Muscle layer of colon (tissue), 2 donors: Measurements from ENCODE around the gene HPCAL1.

ENCODE experiments used
- H3K27ac ChIP-seq: one replicate; pipeline ENCODE4 v1.7.0; 2013; ENCODE audit warnings: low read depth, mild to moderate bottlenecking, low read length, moderate library complexity
- H3K27me3 ChIP-seq, 2 donors: one replicate each; pipeline ENCODE4 v1.7.0; 2013; ENCODE audit warnings: low read length in 2 of 2, mild to moderate bottlenecking in 2 of 2; ENCODE audit not compliant: insufficient read depth in 2 of 2, control insufficient read depth in 1 of 2
- H3K36me3 ChIP-seq: one replicate; pipeline ENCODE4 v1.7.0; 2013; ENCODE audit warnings: mild to moderate bottlenecking, low read length; ENCODE audit not compliant: insufficient read depth
- H3K4me1 ChIP-seq: one replicate; pipeline ENCODE4 v1.7.0; 2013; ENCODE audit warnings: mild to moderate bottlenecking, low read length; ENCODE audit not compliant: insufficient read depth
- H3K4me3 ChIP-seq, 2 donors: one replicate each; pipeline ENCODE4 v1.7.0; 2013; ENCODE audit warnings: low read length in 2 of 2, low read depth in 1 of 2, mild to moderate bottlenecking in 1 of 2, moderate library complexity in 1 of 2
- H3K9ac ChIP-seq: one replicate; pipeline ENCODE4 v1.7.0; 2013; ENCODE audit warnings: low read length
- H3K9me3 ChIP-seq: one replicate; pipeline ENCODE4 v1.7.0; 2013; ENCODE audit warnings: mild to moderate bottlenecking, low read length
- donor health status: abdominal sarcoma.
- donor health status: Adenocarcinoma of cecum.

Gene HPCAL1

DNA sequence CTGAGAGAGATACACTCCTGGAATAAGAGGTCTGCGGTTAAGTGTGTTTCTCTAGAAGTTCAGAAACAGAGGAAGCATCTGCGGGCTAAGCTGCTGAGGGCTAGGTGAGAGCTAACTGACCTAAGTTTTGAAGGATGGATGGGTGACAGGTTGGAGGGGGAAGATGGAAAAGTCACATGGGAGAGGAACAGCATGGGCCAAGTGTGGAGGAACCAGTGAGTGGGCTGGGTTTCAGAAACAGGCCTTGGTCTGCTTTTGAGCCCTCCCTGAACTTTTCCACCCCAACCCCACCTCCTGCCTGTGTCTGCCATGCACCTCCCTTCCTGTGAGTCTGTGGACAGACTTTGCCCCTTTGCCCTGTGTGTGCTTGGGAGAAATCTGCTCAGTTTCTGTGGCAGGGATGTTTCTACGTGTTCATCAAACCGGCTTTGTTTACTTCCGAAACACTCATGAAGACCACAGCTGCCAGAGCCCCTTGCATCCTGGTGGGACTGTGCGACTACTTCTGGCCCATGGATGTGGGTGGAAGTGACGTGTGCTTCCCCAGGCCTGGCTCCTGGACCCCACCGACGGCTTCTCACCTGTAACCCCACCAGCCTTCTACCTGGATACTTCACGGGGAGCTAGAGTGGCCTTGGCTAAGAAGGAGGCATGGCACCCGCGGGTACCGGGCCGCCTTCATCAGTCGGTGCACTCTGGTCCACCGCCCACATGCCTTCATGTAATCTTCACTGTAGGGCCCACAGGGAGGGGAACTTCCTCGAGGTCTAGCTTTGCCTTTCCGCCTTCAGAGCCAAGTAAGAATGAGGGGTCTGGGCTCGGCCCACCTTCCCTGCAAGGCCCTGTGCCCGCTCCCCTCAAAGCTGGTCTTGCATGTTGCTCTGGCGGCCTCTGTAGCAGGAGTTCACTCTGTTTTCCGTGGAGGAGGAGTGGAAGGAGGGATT is 1.4 kb upstream of the HPCAL1 start:
- H3K9me3 ChIP-seq = no peaks in the 10 kb centered on the region
- peak overlapping the region; percentile 21 for H3K27ac ChIP-seq
- H3K36me3 ChIP-seq = no peaks in the 10 kb centered on the region
- H3K4me1 ChIP-seq = peaks cover 17% of the 10 kb centered on the region
- H3K9ac ChIP-seq = no peak overlapping the region
- H3K4me3 ChIP-seq = no peak overlapping the region
- H3K27me3 ChIP-seq = no peaks in the 10 kb centered on the region

DNA sequence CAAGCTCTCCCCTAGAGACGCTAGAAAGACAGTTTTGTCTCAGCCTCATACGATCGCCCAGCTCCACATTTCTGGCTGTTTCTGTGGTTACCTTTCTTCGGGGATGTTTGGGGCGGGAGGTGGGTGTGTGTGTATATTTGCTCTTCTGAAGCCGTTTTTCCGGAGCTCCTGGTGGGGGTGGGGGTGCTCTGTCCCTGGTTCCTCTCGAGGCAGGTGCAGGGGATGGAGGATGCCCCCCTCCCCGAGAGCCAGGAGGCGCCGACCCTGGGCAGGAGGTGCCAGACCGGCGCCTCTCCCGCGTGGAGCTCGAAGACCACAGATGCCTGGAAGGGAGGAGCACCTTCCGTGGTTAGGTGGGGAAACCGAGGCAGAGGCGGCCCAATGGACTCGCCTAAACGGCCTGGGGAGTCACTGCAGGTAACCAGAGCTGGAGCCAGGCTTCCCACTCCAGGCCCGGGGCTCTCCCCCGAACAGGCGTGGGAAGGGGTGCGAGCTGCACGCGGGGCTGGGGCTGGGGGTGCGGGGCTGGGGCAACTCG is 694 bp upstream of the HPCAL1 start:
- Histone ChIP-seq H3K9ac (no peak overlapping the region), H3K4me3 (peak overlapping the region in 1 of 2 donors; percentile 60), H3K36me3 (no peaks in the 10 kb centered on the region), H3K9me3 (no peaks in the 10 kb centered on the region), H3K4me1 (peaks cover 17% of the 10 kb centered on the region), H3K27ac (peak overlapping the region; percentile 21), H3K27me3 (no peaks in the 10 kb centered on the region)

DNA sequence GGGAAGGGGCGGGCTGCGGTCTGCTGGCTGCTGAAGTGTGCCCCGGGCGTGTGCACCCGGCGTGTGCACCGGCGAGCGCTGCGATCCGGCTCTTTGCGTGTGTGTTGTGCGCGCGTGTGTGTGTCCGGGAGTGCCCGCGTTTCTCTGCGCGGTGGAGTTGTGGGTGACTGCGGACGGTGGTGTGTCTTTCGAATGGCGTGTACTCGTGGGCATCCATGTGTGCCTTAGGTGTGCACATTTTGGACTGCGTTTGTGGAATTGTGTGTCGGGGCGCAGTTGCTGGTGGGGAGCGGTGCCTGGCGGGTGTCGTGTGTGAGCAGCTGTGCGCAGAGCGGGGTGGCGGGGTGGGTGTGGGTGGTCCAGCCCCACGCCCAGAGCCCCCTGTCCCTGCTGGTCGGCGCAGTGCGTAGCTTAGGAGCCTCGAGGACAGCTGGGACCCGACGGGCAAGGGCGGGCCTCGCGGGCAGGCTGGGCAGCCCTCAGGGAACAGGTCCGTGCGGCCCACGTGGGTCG is 533 bp downstream of the HPCAL1 start:
- Histone ChIP-seq H3K27me3 (no peaks in the 10 kb centered on the region), H3K9ac (peak overlapping the region; percentile 28), H3K36me3 (no peaks in the 10 kb centered on the region), H3K4me3 (peak overlapping the region; percentile 18 to 82), H3K4me1 (peaks cover 23% of the 10 kb centered on the region), H3K9me3 (no peaks in the 10 kb centered on the region), H3K27ac (peak overlapping the region; percentile 59)

DNA sequence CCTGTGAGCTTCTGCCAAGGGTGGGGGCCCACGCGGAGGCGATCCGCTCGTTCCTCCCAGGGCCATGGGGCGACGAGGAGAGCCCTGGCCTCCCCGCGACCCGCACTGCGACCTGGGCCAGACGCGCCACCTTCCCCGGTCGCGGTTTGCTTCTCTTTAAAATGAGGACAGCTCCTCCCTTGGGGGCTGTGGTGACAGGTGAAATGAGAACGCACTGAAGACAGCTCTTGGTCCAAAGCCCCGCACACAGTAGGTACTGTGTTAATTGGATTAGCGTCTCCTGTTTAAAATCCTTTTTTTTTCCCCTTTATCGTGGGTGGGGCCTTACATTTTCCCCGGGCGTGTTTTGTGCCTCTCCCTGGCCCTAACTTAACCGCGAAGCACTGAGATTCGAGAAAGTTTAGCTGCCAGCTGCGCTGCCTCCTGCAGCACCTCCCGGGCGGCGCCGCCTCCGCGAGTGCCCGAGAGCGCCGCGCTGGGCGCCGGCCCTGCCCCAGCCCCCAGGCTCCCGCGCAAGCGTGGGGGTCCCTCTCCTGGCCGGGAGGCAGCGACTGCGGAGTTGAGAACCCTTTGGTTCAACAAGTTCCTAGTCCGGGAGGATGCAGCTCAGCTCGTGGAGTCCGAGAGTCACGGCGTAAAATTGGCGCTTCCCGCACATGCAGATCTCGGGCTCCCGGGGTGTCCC is 1.1 kb downstream of the HPCAL1 start:
- Histone ChIP-seq H3K27ac (peak overlapping the region; percentile 14), H3K9ac (peak overlapping the region; percentile 28), H3K27me3 (no peaks in the 10 kb centered on the region), H3K4me3 (peak overlapping the region; percentile 18 to 82), H3K4me1 (peaks cover 23% of the 10 kb centered on the region), H3K9me3 (no peaks in the 10 kb centered on the region), H3K36me3 (no peaks in the 10 kb centered on the region)

- H3K36me3 ChIP-seq = no peaks in the 10 kb centered on the region
- peaks cover 23% of the 10 kb centered on the region for H3K4me1 ChIP-seq
- peak overlapping the region; percentile 18 to 82 for H3K4me3 ChIP-seq
- H3K9ac ChIP-seq = peak overlapping the region; percentile 28
- peak overlapping the region; percentile 14 for H3K27ac ChIP-seq
- no peaks in the 10 kb centered on the region for H3K27me3 ChIP-seq
- no peaks in the 10 kb centered on the region for H3K9me3 ChIP-seq
Measured at GRCh38 chr2:10304458-10305253, 2.0 kb downstream of the HPCAL1 start.

DNA sequence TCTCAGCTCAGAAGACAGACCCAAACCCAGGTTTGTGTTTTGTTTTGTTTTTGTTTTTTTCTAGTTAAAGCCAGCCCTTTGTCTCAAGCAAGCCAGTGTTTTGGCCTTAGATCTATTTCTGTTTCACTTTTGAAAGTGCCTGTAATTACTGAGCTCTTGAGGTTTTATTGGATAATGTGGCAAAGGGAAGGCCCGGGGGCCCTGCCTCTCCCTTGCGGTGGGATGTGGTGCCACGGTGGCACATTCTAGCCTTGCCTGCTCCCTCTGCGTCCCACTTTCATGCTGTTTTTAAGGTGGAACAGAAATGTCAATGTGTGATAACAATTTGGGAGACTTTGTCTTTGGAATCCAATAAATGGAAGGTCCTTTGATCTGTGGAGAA is 2.5 kb downstream of the HPCAL1 start:
- H3K4me3 ChIP-seq = no peak overlapping the region
- H3K4me1 ChIP-seq = peaks cover 23% of the 10 kb centered on the region
- no peaks in the 10 kb centered on the region for H3K36me3 ChIP-seq
- H3K9ac ChIP-seq = no peak overlapping the region
- no peaks in the 10 kb centered on the region for H3K27me3 ChIP-seq
- H3K27ac ChIP-seq = no peak overlapping the region
- no peaks in the 10 kb centered on the region for H3K9me3 ChIP-seq

- H3K27me3 ChIP-seq = no peaks in the 10 kb centered on the region
- no peak overlapping the region for H3K4me3 ChIP-seq
- no peaks in the 10 kb centered on the region for H3K9me3 ChIP-seq
- H3K9ac ChIP-seq = no peak overlapping the region
- H3K36me3 ChIP-seq = no peaks in the 10 kb centered on the region
- peaks cover 23% of the 10 kb centered on the region for H3K4me1 ChIP-seq
- H3K27ac ChIP-seq = no peak overlapping the region
Measured at GRCh38 chr2:10305715-10306114, 3.0 kb downstream of the HPCAL1 start.

GRCh38 chr2:10306901-10307463 is 4.3 kb downstream of the HPCAL1 start:
- H3K27me3 ChIP-seq = no peaks in the 10 kb centered on the region
- peaks cover 23% of the 10 kb centered on the region for H3K4me1 ChIP-seq
- H3K27ac ChIP-seq = no peak overlapping the region
- no peaks in the 10 kb centered on the region for H3K9me3 ChIP-seq
- no peak overlapping the region for H3K9ac ChIP-seq
- H3K4me3 ChIP-seq = no peak overlapping the region
- H3K36me3 ChIP-seq = no peaks in the 10 kb centered on the region

DNA sequence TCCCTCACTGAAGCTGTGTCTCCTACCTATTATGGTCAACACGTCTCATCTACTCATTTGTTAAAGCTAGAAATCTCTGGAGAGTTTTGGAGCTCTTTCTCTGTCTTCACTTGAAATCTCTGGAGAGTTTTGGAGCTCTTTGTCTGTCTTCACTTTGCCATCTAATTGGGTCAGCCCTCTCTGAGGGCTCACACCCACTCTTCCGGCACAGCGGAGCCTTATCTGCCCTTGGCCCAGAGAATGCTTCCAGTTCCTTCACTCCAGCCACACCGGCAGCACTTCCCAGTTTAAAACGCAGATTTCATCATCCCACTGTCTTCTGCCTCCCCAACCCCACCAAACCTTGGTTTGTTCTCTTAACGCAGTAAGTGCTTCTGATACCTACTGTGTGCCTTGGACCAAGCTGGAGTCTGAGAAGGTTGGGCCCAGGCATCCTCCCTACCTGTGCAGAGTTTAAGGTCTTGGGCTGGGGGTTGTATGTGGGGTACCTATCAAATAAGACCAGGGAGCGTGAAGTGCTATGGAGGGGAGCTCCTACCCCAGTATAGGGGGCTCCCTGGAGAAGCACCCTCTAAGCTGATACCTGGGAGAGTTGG is 5.0 kb downstream of the HPCAL1 start:
- Histone ChIP-seq H3K4me1 (peaks cover 23% of the 10 kb centered on the region), H3K27ac (no peak overlapping the region), H3K9ac (no peak overlapping the region), H3K36me3 (no peaks in the 10 kb centered on the region), H3K9me3 (no peaks in the 10 kb centered on the region), H3K27me3 (no peaks in the 10 kb centered on the region), H3K4me3 (no peak overlapping the region)

DNA sequence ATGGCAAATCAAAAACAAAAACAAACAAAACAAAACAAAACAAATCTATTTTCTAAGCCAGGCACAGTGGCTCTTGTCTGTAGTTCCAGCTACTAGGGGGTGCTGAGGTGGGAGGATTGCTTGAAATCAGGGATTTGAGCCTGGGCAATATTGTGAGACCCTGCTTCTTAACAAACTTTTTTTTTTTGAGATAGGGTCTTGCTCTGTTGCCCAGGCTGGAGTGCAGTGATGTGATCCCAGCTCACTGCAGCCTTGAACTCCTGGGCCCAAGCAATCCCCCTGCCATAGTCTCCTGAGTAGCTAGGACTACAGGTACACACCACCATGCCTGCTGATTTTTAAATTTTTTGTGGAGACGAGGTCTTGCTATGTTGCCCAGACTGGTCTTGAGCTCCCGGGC is 6.2 kb downstream of the HPCAL1 start:
- Histone ChIP-seq H3K36me3 (no peaks in the 10 kb centered on the region), H3K4me1 (peaks cover 23% of the 10 kb centered on the region), H3K4me3 (no peak overlapping the region), H3K27me3 (no peaks in the 10 kb centered on the region), H3K27ac (no peak overlapping the region), H3K9ac (no peak overlapping the region), H3K9me3 (no peaks in the 10 kb centered on the region)
